DND-41 (cell line): ENCODE results near the gene MCC.

Experiments
- EZH2 ChIP-seq: IDR thresholded peaks from 3 replicates; pipeline ENCODE4 v1.6.1; 2012; ENCODE audit warnings: borderline replicate concordance, low read depth, mild to moderate bottlenecking, moderate library complexity, low read length, inconsistent platforms; ENCODE audit not compliant: severe bottlenecking
- TF ChIP-seq, protein P1 (sequence below): IDR thresholded peaks from 2 replicates; pipeline ENCODE4 v1.5.1; 2012; ENCODE audit warnings: borderline replicate concordance, low read length, moderate library complexity, mild to moderate bottlenecking; ENCODE audit not compliant: poor library complexity, severe bottlenecking; ENCODE audit errors: extremely low read depth

DNA sequence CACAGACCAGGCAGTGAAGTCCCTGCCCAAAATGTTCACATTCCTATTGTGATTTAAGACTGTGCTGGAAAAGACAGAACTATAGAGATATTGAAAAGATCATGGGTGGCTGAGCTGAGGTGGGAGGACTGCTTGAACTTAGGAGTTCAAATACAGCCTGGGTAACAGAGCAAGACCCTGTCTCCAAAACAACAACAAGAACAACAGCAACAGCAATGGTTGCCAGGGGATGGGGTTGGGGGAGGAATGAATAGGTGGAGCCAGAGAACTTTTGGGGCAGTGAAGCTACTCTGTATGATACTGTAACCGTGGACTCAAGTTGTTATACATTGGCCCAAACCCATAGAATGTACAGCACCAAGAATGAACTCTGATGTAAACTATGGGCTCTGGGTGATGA is 423.4 kb downstream of the MCC start:
- TF ChIP-seq, protein P1, sequence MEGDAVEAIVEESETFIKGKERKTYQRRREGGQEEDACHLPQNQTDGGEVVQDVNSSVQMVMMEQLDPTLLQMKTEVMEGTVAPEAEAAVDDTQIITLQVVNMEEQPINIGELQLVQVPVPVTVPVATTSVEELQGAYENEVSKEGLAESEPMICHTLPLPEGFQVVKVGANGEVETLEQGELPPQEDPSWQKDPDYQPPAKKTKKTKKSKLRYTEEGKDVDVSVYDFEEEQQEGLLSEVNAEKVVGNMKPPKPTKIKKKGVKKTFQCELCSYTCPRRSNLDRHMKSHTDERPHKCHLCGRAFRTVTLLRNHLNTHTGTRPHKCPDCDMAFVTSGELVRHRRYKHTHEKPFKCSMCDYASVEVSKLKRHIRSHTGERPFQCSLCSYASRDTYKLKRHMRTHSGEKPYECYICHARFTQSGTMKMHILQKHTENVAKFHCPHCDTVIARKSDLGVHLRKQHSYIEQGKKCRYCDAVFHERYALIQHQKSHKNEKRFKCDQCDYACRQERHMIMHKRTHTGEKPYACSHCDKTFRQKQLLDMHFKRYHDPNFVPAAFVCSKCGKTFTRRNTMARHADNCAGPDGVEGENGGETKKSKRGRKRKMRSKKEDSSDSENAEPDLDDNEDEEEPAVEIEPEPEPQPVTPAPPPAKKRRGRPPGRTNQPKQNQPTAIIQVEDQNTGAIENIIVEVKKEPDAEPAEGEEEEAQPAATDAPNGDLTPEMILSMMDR: no peak
- no peak for TF ChIP-seq EZH2
